GM12874 (cell line): ENCODE data around the gene TFEB.

Experiments
- TF ChIP-seq, protein P1 (sequence below): IDR thresholded peaks from 2 replicates; pipeline ENCODE4 v1.5.1; 2011; ENCODE audit warnings: low read depth, mild to moderate bottlenecking, control low read depth, low read length, moderate library complexity; ENCODE audit not compliant: insufficient read depth

The TFEB gene

DNA sequence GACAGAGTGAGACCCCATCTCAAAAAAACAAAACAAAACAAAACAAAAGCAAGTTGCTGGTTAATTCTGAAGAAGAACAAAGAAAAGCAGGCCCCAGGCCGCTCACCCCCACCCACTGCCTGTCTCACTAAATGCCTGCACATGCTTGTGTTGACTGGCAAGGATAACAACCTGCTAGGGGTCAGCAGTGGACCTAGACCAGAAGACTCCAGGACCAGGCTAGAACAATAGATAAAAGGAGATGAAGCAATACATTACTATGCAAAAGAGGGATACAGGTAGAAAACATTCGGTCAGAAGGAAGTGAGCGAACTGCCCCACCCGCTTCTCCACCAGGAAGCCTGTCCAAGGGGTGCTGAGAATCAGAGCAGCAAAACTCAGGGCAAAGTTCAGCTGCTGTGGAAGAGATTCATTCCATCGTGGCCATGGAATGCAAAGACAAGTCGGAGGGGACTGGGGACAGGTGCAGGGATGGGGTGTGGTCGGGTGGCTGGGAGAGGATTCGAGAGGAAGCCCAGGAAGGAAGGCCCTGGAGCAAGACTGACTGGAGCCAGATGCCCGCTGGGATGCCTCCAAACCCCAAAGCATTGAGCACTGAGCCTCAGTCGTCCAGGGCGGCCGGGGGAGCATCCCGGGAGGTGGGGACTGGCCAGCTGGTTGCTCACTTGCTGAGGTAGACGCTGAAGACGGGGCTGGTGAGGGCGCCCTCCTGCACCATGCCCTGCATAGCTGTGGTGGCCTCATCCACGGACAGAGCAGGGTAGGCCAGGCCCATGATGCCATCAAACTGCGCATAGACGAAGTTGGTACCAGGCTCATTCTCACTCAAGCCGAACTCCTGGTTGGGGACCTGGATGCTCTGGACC, 6.5 kb upstream of the TFEB start:
- TF ChIP-seq, protein P1, sequence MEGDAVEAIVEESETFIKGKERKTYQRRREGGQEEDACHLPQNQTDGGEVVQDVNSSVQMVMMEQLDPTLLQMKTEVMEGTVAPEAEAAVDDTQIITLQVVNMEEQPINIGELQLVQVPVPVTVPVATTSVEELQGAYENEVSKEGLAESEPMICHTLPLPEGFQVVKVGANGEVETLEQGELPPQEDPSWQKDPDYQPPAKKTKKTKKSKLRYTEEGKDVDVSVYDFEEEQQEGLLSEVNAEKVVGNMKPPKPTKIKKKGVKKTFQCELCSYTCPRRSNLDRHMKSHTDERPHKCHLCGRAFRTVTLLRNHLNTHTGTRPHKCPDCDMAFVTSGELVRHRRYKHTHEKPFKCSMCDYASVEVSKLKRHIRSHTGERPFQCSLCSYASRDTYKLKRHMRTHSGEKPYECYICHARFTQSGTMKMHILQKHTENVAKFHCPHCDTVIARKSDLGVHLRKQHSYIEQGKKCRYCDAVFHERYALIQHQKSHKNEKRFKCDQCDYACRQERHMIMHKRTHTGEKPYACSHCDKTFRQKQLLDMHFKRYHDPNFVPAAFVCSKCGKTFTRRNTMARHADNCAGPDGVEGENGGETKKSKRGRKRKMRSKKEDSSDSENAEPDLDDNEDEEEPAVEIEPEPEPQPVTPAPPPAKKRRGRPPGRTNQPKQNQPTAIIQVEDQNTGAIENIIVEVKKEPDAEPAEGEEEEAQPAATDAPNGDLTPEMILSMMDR = no peak

DNA sequence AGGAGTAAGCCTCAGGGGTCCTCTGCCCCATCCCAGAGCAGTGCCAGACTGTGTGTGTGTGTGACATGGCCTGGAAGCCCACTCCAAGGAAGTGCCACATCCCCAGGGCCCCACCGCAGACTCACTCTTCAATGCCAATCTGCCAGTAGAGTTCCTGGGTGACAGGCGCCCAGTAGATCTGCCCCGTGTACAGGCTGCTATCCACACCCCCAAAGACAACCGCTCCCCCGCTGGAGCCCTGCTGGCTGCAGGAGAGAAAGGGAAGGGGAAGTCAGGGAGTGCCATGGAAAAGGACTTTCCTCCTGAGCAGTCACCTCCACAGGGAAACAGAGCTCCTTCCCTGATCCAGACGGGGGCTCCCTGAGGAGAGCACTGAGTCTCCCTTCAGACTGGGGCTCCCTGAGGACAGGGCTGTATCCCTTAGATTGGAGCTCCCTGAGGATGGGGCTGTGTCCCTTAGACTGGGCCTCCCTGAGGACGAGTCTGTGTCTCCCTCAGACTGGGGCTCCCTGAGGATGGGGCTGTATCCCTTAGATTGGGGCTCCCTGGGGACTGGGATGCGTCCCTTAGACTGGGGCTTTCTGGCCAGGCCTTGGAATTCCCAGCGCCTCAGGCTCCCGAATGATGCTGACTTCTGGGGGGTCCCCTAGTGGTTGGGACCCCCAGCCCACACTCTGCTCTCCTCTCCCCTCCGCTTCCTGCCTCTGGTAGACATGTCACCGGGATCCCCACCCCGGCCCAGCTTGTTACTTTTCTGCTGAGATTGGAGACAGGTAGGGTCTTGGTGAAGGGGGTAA, 5.2 kb upstream of the TFEB start:
- TF ChIP-seq, protein P1 = no peak

DNA sequence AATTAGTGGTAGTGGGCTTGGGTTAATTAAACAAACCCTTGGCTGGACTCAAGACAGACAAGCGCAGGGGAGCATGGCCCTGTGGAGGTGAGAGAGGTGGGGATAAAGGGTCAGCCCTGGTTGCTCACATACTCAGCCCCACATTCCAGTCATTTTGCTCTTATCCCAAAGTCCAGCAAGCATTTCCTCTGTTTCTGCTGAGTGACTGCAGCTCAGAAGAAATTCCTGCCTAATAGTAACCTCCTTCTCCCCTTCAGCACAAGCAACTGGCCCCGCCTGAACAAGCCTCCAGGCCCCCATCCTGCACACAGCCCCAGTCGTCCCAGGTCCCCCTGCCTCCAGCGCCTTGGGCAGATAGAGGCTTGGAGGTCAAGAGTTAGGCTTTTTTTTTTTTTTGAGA, 3.6 kb upstream of the TFEB start:
- TF ChIP-seq, protein P1 = no peak

DNA sequence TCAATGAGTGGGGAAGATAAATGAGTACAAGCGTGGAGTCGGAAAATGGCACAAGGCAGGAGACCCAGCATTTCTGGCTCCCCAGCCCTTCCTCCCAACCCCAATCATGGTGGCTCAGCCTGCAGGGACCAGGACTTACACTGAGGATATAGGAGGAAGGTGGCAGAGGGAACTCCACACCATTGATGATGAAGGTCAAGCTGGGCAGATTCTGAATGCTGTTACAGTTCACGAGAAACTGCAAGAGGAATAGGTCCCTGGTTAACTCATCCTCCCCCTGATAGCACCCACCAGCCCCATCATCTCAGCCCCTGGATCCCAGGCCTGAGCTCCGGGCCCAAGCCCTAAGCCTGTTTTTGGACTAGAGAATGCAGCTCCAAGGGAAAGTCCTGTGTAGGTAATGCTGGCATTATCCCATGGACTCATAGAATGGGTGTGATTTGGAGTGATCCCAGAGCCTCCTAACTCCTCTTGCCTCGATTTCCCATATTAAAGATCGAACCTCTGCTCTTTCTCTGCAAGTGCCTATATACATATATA, 2.3 kb upstream of the TFEB start:
- TF ChIP-seq, protein P1 = no peak

DNA sequence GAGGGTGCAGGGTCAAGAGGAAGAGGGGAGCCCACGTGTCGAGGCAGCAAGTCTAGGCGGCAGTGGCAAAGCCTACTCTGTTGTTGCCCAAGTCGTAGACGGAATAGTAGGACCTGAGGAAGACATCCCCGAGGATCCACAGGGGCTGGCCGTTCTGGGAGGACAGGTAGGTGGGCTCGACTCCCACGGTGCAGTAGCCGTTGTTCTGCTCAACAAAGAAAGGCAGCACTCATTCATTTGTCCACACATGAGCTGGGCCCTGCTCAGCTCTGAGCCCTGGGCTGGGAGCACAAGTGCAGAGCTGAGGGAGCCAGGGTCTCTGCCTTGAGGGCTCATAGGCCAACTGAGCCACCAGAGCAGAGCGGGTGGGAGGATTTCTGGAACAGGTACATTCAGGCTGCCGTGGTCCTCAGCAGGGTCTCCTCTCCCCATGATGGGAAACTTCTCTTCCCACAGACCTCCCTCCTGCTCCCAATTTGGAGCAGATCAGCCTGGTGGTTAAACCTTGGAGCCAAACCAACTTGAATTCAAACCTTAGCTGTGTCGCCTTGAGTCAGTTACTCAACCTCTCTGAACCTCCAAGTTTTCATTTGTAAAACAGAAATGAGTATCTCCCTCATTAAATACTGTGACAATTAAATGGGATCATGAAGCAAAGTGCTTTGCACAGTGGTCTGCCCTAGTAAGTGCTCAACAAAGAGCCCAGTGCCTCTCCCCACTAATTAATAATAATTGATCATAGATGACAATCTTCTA, 1.6 kb upstream of the TFEB start:
- TF ChIP-seq, protein P1 = no peak

DNA sequence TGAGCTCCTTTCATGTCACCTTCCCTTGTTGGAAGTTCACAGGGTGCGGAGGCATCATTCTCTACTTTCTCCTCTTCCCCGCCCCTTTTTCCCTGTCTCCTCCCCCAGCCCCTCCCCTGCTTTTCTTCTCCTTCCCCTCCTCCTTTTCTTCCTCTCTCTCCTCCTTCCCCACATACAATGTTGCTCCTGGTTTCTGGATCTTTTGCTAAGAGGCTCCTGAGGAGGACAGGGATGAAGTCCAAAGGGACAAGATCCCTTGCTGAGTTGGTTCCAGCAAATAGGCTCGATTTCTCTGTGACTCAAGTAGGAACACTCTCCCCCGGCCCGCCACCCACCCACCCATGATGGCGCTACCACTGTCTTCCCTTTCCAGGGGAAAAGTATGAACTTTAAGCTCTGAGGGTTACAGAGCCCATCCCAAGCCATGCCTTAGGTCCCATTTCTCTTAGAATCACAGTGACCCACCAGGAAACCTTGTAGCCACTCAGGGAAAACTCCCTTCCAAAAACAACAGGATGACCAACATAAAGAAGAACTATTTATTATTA, 852 bp upstream of the TFEB start:
- TF ChIP-seq, protein P1 = no peak
